Ammon's horn (tissue), 1 donor: Measurements from ENCODE around the gene ZNF544.
"Not testable (repeated sequence)": the region's sequence is repeated elsewhere in the genome, so short reads cannot be mapped to it uniquely, and the experiment has no call there.

ENCODE experiments used
- DNase-seq: peaks from one replicate; pipeline ENCODE4 v3.0.0-alpha.2; 2016; ENCODE audit warnings: low spot score

ZNF544 gene

DNA sequence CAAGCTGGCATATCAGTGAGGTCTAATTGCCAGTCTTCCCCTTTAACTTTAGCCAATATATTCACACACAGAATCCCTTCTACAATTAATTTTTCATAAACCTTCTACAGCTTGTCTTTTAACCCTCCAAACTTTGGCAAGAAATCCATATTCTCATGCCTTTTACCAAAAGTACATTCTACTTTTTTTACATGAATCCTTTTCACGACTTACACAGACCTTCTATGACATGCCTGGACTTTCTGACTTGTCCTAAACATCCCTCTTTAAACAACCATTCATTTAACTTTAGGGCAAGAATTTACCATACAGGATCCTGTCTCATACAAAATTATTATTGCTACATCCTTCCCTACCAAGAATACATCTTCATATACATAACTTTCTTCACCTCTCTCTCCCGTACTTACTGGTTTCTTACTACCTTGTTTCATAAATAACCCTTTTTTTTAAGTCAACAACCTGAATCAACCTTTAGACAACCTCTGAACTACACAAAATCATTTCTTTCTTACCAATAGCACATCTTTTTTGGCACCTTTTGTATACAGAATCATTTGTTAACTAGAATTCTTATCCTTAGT lies 23.5 kb downstream of the ZNF544 start:
- DNase-seq = no peak

DNA sequence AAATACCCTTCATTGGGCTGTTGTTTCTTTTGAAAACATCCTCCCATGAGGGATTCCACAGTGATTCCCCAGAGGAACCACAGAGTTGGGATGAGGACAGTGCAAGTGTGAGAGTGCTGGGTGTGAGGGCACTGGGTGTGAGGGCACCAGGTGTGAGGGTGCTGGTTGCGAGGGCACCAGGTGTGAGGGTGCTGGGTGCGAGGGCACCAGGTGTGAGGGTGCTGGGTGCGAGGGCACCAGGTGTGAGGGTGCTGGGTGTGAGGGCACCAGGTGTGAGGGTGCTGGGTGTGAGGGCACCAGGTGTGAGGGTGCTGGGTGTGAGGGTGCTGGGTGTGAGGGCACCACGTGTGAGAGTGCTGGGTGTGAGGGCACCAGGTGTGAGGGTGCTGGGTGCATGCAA lies 29.5 kb downstream of the ZNF544 start:
- not testable (repeated sequence) for DNase-seq

DNA sequence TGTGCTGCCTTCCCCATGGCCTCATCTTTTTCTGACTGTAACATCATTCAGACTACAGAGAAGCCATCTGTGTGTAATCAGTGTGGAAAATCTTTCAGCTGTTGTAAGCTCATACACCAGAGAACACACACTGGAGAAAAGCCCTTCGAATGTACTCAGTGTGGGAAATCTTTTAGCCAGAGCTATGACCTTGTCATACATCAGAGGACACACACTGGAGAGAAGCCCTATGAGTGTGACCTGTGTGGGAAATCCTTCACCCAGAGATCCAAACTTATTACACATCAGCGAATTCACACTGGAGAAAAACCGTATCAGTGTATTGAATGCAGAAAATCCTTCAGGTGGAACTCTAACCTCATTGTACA lies 32.9 kb downstream of the ZNF544 start:
- no peak for DNase-seq

DNA sequence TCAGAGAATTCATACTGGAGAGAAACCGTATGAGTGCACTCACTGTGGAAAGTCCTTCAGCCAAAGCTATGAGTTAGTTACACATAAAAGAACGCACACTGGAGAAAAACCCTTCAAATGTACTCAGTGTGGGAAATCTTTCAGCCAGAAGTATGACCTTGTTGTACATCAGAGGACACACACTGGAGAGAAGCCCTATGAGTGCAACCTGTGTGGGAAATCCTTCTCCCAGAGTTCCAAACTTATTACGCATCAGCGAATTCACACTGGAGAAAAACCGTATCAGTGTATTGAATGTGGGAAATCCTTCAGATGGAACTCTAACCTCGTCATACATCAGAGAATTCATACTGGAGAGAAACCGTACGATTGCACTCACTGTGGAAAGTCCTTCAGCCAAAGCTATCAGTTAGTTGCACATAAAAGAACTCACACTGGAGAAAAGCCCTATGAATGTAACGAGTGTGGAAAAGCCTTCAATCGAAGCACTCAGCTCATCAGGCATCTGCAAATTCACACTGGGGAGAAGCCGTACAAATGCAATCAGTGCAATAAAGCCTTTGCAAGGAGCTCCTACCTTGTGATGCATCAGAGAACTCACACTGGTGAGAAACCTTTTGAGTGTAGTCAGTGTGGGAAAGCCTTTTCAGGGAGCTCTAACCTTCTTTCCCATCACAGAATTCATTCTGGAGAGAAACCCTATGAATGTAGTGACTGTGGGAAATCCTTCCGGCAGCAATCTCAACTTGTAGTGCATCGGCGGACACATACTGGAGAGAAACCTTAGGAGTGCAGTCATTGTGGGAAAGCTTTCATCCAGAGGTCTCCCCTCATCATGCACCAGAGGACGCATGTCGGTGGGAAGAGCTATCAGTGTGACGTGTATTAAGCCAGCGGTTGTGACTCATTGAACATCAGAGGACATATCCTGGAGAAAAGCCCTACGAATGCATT lies 33.5 kb downstream of the ZNF544 start:
- DNase-seq = no peak

DNA sequence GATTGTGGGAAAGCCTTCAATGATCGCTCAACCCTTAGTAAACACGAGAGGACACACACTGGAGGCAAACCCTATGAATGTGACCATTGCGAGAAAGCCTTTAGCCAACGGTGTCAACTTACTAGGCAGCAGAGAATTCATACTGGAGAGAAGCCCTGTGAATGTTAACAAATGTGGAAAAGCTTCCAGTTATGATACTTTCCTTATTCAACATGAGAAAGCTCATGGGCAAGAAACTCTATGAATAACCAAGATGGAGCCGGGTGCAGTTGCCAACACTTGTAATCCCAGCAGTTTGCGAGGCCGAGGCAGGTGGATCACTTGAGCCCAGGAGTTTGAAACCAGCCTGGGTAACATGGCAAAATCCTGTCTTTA lies 34.2 kb downstream of the ZNF544 start:
- DNase-seq = no peak

DNA sequence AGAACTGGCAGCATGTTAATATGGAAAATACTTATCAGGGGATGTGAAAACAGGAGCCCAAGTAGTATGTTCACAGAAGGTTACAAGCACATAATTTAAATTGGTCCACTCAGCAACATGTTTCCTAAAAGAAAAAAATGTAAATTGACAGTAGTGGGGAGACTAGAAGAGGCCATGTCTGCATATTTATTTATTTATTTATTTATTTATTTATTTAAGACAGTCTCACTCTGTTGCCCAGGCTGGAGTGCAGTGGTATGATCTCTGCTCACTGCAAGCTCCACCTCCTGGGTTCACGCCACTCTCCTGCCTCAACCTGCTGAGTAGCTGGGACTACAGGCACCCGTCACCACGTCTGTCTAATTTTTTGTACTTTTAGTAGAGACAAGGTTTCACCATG lies 36.4 kb downstream of the ZNF544 start:
- no peak for DNase-seq

DNA sequence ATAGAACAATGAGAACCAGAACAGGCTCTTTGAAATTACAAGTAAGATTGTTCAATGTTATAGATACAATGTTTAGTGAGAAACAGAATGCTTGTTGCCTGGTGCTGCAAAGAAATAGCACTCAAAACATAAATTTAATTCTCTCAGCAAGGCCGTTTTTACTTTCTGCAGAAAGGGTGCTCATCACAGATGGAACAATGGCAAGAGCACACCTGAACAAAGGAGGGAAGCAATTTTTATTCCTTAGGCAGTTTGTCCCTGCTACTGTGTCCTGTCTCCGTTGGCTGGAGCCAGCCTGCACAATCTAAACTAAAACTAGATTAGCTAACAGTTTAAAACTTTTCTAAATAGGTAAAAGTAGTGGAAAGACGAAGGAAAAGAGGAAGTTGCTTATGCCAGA lies 39.6 kb downstream of the ZNF544 start:
- DNase-seq = no peak

DNA sequence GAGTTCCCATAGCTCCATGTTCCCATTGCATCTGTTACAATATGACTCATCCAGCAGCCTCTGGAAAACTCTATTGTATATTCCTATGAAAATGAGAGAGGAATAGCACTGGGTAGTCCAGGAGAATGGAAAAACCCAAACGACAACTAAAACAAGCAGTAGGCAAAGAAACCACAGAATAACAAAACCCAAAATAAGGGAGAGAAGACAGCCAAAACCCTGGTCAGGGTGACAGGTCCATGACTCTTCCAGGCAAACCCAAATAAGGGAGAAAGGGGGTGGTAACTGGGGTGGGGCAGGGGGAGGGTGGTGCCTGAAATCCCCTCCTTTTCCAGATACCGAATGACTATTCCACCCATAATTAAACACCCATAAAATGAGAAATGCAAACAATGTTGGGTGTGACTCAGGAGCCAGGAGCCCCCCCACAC lies 46.1 kb downstream of the ZNF544 start:
- DNase-seq = peak; percentile 48

DNA sequence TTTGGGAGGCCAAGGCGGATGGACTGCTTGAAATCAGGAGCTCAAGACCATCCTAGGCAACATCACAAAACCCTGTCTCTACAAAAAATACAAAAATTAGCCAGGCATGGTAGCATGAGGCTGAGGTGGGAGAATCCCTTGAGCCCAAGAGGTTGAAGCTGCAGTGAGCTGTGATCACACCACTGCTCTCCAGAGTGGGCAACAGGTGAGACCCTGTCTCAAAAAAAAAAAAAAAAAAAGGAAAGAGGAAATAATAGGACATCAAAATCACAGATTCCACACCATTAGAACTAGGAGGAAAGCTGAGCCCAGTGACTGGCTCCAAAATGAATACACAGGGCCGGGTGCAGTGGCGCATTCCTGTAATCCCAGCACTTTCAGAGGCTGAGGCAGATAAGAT lies 46.9 kb downstream of the ZNF544 start:
- DNase-seq = no peak

DNA sequence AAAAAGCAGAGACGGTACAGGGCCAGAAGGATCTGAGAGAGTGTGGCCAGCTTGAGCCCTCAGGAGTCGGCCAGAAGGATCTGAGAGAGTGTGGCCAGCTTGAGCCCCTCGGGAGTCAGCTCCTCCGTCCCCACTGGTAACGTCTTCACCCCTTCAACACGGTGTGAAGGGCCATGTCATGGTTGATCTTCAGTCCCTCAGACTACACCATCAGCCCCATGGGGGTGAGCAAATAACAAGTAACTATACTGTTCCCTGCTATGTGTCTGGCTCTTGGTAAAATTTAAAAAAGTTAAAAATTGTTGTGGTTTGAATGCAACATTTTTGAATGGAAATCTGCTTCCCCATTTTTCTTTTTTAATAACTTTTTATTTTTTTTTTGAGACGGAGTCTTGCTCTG lies 48.5 kb downstream of the ZNF544 start:
- DNase-seq = no peak

DNA sequence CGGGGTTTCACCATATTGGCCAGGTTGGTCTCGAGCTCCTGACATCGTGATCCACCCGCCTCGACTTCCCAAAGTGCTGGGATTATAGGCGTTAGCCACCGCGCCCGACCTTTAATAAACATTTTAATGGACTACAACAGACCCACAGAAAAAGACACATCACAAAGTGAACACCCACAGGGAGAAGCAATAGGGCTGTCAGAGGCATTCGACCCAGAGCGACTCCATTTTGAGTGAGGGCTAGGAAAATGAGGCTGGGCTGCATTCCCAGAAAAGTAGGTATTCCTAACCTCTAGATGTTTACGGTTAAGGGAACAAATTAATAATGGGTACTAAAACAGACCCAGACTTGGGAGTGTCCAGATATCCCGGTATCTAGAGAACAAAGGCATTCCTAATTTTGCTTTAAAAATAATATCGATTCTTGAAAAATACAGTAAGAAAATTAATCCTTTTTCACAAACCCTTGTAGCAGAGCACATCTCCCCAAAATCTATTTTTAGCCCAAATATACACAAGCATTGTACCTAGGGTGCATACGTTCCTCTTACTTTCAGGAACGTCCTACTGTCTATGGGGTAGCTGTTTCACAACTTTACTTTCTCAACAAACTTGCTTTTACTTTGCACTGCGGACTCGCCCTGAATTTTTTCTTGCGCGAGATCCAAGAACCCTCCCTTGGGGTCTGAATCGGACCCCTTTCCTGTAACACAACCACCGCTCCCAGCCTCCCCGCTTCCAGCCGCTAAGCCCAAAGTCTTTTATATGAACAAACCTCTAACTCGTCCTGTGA lies 49.2 kb downstream of the ZNF544 start:
- no peak for DNase-seq

DNA sequence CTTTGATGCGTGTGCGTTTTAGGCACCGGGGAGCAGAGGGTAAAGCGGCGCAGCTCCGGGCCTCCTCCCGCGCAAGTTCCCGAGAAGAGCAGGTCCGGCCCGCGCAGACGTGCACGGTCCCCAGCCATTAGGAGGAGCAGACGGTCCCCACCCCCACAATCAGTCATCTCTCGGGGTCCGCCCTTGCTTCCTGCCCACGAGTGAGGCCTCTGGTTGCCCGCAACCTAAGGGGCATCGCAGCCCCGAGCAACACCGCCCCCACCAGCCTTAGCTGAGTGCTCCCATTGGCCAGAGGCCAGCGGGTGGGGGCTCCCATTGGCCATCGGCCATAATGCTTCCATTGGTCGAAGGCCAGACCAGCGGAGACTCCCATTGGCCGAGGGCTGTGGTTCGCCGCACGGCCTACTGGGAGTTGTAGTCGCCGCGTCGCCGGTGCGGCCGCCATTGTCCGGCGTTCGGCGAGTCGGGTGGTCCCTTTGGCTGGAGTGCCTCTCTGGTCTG lies 49.9 kb downstream of the ZNF544 start, which contains the start of gene ZNF8:
Gene ZNF8 (plus strand): TSS at position 415 of the 501 bp plus-strand sequence. CDS start 127 bp downstream, outside the sequence.
- DNase-seq = peak; percentile 96

DNA sequence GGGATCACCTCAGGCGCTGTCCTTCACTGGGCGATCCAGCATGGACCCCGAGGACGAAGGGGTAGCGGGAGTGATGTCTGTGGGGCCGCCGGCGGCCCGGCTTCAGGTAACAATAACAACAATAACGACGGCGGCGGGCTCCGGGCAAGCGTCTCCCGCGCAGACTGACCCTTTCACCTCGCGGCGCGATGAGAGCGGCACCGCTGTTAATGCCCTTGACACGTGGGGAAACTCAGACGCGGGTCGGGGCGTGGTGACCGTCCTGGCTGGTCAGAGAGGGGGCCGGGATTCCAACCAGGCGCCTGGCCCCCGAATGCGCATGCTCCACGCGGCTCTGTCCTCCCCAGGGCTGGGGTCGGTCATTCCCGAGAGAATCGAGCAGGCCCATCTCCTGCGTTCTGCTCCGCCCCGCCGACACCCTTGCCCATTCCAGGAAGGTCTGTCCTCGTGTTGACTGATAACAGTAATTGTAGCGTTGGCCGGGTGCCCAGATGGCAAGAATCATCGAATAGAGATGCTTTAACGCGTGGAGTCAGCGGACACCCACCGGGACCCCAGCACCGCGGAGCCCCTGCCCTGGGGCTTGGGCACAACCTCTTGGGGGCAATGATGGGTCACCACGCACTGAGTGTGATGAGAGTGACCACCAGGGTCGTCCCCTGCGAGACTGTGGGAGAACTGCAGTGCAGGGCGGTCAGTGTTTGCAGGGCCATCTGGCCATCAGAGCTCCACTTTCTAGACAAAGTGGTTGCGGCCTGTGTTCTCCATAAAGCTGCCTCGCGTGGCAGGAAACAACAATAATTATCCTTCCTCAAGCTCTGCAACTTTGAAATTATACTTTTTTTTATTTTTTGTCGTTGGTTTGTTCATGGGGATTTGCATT lies 50.6 kb downstream of the ZNF544 start:
- peak; percentile 49 for DNase-seq

DNA sequence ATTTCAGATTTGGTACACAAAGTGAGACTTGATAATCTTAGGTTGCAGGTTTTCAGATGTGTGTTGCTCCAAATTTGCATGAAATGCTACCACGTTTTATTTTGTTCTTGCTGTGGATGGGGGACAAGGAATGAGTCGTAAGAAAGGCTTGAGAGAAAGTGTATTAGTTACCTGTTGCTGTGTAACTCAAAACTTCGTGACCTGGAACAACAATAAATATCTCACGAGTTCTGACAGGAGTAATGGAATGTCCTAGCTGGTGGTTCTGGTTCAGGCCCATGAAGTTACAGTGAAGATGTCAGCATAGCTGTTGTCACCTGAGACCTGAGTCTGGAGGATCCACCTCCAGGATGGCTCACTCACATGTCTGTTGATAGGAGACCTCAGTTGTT lies 51.2 kb downstream of the ZNF544 start:
- no peak for DNase-seq

DNA sequence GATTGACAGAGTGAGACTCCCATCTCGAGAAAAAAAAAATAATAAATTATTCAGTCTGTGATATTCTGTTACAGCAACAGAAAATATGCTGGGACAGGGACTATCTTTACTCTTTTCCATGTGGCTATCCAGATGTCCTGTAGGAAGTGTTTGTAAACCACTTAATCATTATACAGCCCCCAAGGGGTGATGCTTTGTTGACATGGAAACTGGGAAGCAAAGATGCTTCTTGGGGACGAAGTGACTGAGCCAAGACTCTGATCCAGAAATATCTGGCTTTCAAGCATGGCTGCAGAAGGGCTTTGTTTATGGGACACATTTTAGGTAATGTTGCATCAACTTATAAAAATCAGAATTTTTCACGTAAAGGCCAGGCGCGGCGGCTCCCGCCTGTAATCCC lies 55.5 kb downstream of the ZNF544 start:
- peak; percentile 57 for DNase-seq

DNA sequence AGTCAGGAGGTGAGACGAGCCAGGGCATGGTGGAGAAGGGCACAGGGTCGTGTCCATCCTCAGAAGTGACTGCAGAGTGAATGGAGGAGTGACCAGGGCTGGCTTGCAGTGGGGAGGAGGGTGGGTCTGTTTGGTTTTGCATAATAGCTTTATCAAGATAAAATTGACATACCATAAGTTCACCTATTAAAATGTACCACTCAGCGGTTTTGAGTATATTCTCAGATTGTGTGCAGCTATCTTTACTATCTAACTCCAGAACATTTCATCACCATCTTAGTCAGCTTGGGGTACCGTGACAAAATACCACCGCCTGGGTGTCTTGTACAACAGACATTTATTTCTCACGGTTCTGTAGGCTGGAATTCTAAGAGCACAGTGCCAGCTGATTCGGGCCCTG lies 63.2 kb downstream of the ZNF544 start:
- DNase-seq = no peak

DNA sequence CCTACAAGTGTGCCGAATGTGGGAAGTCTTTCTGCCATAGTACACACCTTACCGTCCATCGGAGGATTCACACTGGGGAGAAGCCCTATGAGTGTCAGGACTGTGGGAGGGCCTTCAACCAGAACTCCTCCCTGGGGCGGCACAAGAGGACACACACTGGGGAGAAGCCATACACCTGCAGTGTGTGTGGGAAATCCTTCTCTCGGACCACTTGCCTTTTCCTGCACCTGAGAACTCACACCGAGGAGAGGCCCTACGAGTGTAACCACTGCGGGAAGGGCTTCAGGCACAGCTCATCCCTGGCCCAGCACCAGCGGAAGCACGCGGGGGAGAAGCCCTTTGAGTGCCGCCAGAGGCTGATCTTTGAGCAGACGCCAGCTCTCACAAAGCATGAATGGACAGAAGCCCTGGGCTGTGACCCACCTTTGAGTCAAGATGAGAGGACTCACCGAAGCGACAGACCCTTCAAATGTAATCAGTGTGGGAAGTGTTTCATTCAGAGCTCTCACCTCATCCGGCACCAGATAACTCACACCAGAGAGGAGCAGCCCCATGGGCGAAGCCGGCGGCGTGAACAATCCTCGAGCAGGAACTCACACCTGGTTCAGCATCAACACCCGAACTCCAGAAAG lies 66.1 kb downstream of the ZNF544 start:
- no peak for DNase-seq

DNA sequence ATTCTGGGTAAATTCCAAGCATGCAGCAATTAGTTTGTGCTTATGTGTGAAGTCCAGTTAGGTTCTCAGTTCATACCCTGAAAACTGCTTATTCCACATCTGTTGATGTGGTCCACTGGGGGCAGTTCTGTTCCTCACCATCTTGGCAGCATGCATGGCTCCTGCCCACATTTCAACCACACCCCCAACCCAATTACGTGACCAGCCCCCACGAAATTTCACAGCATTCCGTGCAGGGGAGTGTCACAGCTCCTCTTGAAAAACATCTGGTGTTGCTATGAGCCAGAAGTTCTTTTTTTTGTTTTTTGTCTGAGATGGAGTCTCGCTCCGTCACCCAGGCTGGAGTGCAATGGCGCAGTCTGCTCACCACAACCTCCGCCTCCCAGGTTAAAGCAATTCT lies 67.4 kb downstream of the ZNF544 start:
- DNase-seq = no peak

DNA sequence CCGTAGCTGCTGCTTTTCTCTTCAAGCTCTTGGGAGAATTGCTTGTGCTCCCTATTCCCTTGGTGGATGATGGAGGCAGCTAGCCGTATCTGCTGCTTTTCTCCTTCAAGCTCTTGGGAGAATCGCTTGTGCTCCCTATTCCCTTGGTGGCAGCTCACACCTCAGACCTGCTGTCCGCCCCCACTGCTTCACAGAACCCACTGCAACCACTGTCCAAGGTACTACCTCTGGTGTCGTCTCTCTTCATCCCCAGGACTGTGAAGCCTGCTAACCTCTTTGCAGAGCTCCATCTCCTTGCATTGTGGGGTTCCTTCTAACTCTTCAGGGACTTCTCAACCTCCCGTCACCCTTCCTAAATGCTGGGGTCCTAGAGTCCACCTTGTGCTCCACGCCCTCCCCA lies 71.9 kb downstream of the ZNF544 start:
- no peak for DNase-seq

DNA sequence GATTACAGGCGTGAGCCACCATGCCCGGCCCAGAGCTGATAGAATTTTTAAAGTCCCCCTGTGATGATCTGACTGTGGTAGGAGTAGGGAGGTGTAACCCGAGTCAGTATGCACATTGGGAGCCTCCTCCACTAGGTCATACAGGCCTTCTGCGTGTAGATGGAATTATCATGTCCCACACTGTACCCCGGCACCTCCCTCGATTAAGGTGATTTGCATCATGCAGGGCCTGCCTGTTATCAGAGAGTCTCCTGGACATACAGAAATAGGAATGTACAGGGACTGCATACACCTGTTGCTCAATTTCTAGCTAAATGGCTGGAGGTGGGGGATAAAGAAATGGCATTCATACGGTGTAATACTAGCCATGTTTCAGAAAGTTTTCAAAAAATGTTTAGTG lies 75.5 kb downstream of the ZNF544 start:
- no peak for DNase-seq

DNA sequence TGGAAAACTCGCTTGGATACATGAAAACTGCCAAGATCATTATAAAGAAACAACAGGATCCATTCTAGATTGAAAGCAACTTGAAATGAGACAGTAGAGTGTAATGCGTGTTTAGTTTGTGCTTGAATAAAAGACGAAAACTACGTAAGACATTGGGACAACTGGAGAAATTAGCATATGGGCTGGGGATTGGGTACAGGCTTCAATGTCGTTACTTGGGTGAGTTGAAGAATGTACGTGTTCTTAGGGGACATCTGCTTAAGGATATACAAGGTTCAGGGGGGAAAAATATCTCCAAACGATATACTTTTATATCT lies 76.0 kb downstream of the ZNF544 start:
- DNase-seq = no peak
